K562 (cell line): ENCODE results near the gene PLCL1. TPM values are rescaled to one million over a fixed set of nuclear protein-coding genes. Genes with fewer than 3 reads are reported as not detected.
A peak's percentile ranks its signal among the peaks of the same experiment; 100 is the strongest.

ENCODE experiments used
- ATAC-seq: fragments of 200-7000 bp; cut with Tn5 transposase; 3 replicates; pipeline ENCODE4 v1.9.1; 2020; ENCODE audit warnings: moderate library complexity
- BruUV-seq: library from RNA; stranded (reverse); fragments of 400-500 nt; replicated peaks from 2 replicates; lab custom pipeline; 2021; lab: Mats Ljungman, UMichigan
- CTCF ChIA-PET: fragments of 300-600 bp; formaldehyde crosslinking; extraction: SDS; loops from one replicate; lab custom pipeline; 2021; ENCODE audit warnings: low intra/inter-chr PET ratio; lab: Yijun Ruan, JAX
- POLR2A ChIA-PET: fragments of 300-600, 350-650 bp; sonication (Branson Sonifier 250); formaldehyde crosslinking; extraction: SDS; loops from one replicate; lab custom pipeline; 2021; ENCODE audit warnings: antibody characterized with exemption, inconsistent platforms; lab: Yijun Ruan, JAX
- DNase-seq, 4 experiments: peaks; one replicate each; pipeline versions ENCODE4 v3.0.0 to v3.0.0-alpha.2; 2011 to 2018; ENCODE audit warnings: low spot score in 3 of 4, mixed read lengths in 3 of 4; ENCODE audit errors: extremely low read depth in 1 of 4
- FAIRE-seq: peaks from 2 replicates; lab custom pipeline; 2011; peaks lifted over from hg19 to GRCh38; lab: Jason Lieb, UNC
- H2AFZ ChIP-seq: 2 replicates; pipeline ENCODE4 v1.6.0; 2011; ENCODE audit warnings: low read depth, low read length, control low read depth, inconsistent platforms
- H3K27ac ChIP-seq: fragments of 200-600 bp; 3 replicates; pipeline ENCODE4 v1.8.0; 2011; ENCODE audit warnings: low read depth, mild to moderate bottlenecking, control low read depth, inconsistent platforms, low read length, moderate library complexity, mixed read lengths; ENCODE audit errors: extremely low read depth
- H3K27me3 ChIP-seq, 2 experiments: fragments of 300-600 bp in 1 of 2; 2 replicates in 1 of 2; 3 replicates in 1 of 2; pipeline versions ENCODE4 v1.6.0 to v1.8.0; 2011; ENCODE audit warnings: inconsistent platforms in 2 of 2, low read length in 2 of 2, mild to moderate bottlenecking in 1 of 2, mixed read lengths in 1 of 2, moderate library complexity in 1 of 2; ENCODE audit not compliant: control insufficient read depth in 2 of 2, insufficient read depth in 2 of 2
- H3K36me3 ChIP-seq: fragments of 300-600 bp; 3 replicates; pipeline ENCODE4 v1.8.0; 2011; ENCODE audit warnings: mild to moderate bottlenecking, low read length, inconsistent platforms; ENCODE audit not compliant: control insufficient read depth, insufficient read depth
- H3K4me1 ChIP-seq, 2 experiments: fragments of 200-600 bp in 1 of 2; replicated peaks in 1 of 2; 2 replicates in 1 of 2; 3 replicates in 1 of 2; pipeline versions ENCODE4 v1.5.1 to v1.8.0; 2011; ENCODE audit warnings: inconsistent platforms in 2 of 2, low read length in 2 of 2, mild to moderate bottlenecking in 1 of 2, mixed read lengths in 1 of 2, moderate library complexity in 1 of 2; ENCODE audit not compliant: control insufficient read depth in 2 of 2, insufficient read depth in 2 of 2
- H3K4me2 ChIP-seq: 2 replicates; pipeline ENCODE4 v1.6.1; 2011; ENCODE audit warnings: low read length, control low read depth, inconsistent platforms, mixed read lengths; ENCODE audit not compliant: insufficient read depth
- H3K4me3 ChIP-seq: fragments of 200-600 bp; sonication (generic), shearing (Covaris generic); 2 replicates; pipeline ENCODE4 v1.5.1; 2016; ENCODE audit warnings: control low read depth, inconsistent platforms
- H3K79me2 ChIP-seq: fragments of 200-600 bp; 3 replicates; pipeline ENCODE4 v1.8.0; 2011; ENCODE audit warnings: low read length, inconsistent platforms; ENCODE audit not compliant: control insufficient read depth, insufficient read depth
- H3K9ac ChIP-seq, 2 experiments: 2 replicates each; pipeline versions ENCODE4 v1.6.0 to v1.6.1; 2011; ENCODE audit warnings: low read depth in 2 of 2, low read length in 2 of 2, control low read depth in 1 of 2, inconsistent platforms in 1 of 2, mild to moderate bottlenecking in 1 of 2, mixed read lengths in 1 of 2; ENCODE audit not compliant: insufficient read depth in 1 of 2
- H3K9me1 ChIP-seq: one replicate; pipeline ENCODE4 v1.6.0; 2011; ENCODE audit warnings: inconsistent platforms, mild to moderate bottlenecking, low read length, moderate library complexity; ENCODE audit not compliant: control insufficient read depth, insufficient read depth
- H3K9me3 ChIP-seq: replicated peaks from 2 replicates; pipeline ENCODE4 v1.5.1; 2011; ENCODE audit warnings: low read depth, low read length, inconsistent platforms; ENCODE audit not compliant: control insufficient read depth, insufficient read depth
- H4K20me1 ChIP-seq: replicated peaks from 2 replicates; pipeline ENCODE4 v1.6.1; 2011; ENCODE audit warnings: low read length, inconsistent platforms, mixed read lengths; ENCODE audit not compliant: control insufficient read depth, insufficient read depth
- EGR1 ChIP-seq: fragments of 450-650 bp; conservative IDR thresholded peaks from 2 replicates; pipeline ENCODE4 v1.6.1; 2017; ENCODE audit warnings: mild to moderate bottlenecking
- GABPB2 ChIP-seq: fragments of 250-450 bp; sonication (Bioruptor Pico); conservative IDR thresholded peaks from 2 replicates; pipeline ENCODE4 v1.5.1; 2021; ENCODE audit warnings: mild to moderate bottlenecking
- HLTF ChIP-seq: fragments of 450-650 bp; IDR thresholded peaks from 2 replicates; pipeline ENCODE4 v1.6.1; 2016
- PCBP2 ChIP-seq: fragments of 200-400 bp; formaldehyde crosslinking; IDR thresholded peaks from 2 replicates; pipeline ENCODE4 v1.6.1; 2018; ENCODE audit warnings: low read length, low read depth, mild to moderate bottlenecking, moderate library complexity; ENCODE audit not compliant: poor library complexity, severe bottlenecking
- SRSF1 ChIP-seq: fragments of 200-400 bp; formaldehyde crosslinking; IDR thresholded peaks from 2 replicates; pipeline ENCODE4 v1.6.1; 2017; ENCODE audit warnings: mild to moderate bottlenecking, low read depth, low read length, moderate library complexity
- SRSF3 ChIP-seq: fragments of 200-400 bp; formaldehyde crosslinking; IDR thresholded peaks from 2 replicates; pipeline ENCODE4 v1.6.1; 2016; ENCODE audit warnings: mild to moderate bottlenecking, low read length, moderate library complexity; ENCODE audit not compliant: insufficient read depth
- WGBS: fragments of 100-300 bp; shearing (Covaris generic); methylation state at CpG from one replicate; pipeline ENCODE4 v1.1.6; 2016; ENCODE audit warnings: low coverage, mixed read lengths; ENCODE audit not compliant: insufficient coverage; ENCODE audit errors: missing lambda C conversion rate; 5-methylcytosine and 5-hydroxymethylcytosine counted together
- in situ Hi-C: fragments of 300-500 bp; cut with MboI; formaldehyde crosslinking; loops from 4 replicates; pipeline ENCODE4 v1.15.0; 2018; ENCODE audit warnings: inconsistent platforms, mixed read lengths
- intact Hi-C: fragments of 100-400 bp; cut with micrococcal nuclease; formaldehyde crosslinking; loops from 2 replicates; pipeline ENCODE4 v1.14.2; 2022
- polyA plus RNA-seq, 8 experiments: library from polyadenylated mRNA; depleted of rRNA in 4 of 8; stranded (reverse) in 5 of 8; unstranded in 3 of 8; fragments of >200 nt; fragmentation: Nextera tagmentation in 2 of 8; fragmentation: Illumina TruSeq in 1 of 8; extraction: Ambion mirVana in 2 of 8; extraction: Trizol in 1 of 8; gene quantifications; 2 replicates each; pipeline versions ENCODE4 v1.2.1 to v1.2.3, GENCODE V29; 2011 to 2014; ENCODE audit warnings: inconsistent platforms in 1 of 8, missing spikeins in 1 of 8
- total RNA-seq, 7 experiments: library from RNA; depleted of rRNA in 6 of 7; stranded (reverse); fragments of >200 nt in 6 of 7; fragmentation: Illumina TruSeq in 2 of 7; extraction: Trizol in 2 of 7; gene quantifications; 2 replicates each; pipeline versions ENCODE4 v1.2.1 to v1.2.3, GENCODE V29; 2011 to 2021; ENCODE audit warnings: low replicate concordance in 1 of 7
- TF ChIP-seq, protein P1 (sequence below): sonication (generic); formaldehyde crosslinking; IDR thresholded peaks from 2 replicates; pipeline ENCODE4 v1.8.0; 2023; ENCODE audit warnings: mild to moderate bottlenecking, missing genetic modification reagents
- TF ChIP-seq, protein P2 (sequence below): fragments of 200-800 bp; sonication (Bioruptor generic); IDR thresholded peaks from 2 replicates; pipeline ENCODE4 v1.6.1; 2016; ENCODE audit warnings: missing genetic modification characterization, missing compliant biosample characterization

The PLCL1 gene
- total and polyA plus RNA-seq, 9 of the 15 experiments (the other 6 are each of a cell fraction or from before 2014, with no cell fraction given): 2.0 to 17.7 (median 8.6) TPM

DNA sequence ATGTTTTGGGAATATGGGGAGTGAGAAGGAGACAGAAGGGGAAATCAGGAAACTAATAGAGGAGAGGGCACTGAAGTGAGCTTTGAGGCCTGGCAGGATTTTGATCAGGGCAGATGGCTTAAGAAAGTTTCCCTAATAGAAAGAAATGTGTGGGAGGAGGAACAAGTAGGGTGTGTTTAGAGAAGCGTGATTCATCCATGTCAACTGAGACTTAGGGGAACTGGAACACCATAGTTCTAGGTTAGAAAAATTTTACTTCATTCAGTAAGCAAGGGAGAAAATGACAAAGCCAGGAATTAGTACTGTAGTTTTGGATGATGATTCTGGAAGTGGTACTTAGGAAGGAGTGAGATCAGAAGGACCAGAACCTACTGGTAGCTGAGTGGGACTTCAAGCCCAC lies 296.0 kb downstream of the PLCL1 start:
- TF ChIP-seq GABPB2 (CRISPR knock-in tag) (no peak), PCBP2 (no peak), SRSF3 (no peak), EGR1 (0 out of 2 replicates have a peak, but pooled peaks have one; percentile 29), SRSF1 (no peak), HLTF (no peak)
- TF ChIP-seq, protein P1, sequence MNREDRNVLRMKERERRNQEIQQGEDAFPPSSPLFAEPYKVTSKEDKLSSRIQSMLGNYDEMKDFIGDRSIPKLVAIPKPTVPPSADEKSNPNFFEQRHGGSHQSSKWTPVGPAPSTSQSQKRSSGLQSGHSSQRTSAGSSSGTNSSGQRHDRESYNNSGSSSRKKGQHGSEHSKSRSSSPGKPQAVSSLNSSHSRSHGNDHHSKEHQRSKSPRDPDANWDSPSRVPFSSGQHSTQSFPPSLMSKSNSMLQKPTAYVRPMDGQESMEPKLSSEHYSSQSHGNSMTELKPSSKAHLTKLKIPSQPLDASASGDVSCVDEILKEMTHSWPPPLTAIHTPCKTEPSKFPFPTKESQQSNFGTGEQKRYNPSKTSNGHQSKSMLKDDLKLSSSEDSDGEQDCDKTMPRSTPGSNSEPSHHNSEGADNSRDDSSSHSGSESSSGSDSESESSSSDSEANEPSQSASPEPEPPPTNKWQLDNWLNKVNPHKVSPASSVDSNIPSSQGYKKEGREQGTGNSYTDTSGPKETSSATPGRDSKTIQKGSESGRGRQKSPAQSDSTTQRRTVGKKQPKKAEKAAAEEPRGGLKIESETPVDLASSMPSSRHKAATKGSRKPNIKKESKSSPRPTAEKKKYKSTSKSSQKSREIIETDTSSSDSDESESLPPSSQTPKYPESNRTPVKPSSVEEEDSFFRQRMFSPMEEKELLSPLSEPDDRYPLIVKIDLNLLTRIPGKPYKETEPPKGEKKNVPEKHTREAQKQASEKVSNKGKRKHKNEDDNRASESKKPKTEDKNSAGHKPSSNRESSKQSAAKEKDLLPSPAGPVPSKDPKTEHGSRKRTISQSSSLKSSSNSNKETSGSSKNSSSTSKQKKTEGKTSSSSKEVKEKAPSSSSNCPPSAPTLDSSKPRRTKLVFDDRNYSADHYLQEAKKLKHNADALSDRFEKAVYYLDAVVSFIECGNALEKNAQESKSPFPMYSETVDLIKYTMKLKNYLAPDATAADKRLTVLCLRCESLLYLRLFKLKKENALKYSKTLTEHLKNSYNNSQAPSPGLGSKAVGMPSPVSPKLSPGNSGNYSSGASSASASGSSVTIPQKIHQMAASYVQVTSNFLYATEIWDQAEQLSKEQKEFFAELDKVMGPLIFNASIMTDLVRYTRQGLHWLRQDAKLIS (CRISPR knock-in tag): no peak
- TF ChIP-seq, protein P2, sequence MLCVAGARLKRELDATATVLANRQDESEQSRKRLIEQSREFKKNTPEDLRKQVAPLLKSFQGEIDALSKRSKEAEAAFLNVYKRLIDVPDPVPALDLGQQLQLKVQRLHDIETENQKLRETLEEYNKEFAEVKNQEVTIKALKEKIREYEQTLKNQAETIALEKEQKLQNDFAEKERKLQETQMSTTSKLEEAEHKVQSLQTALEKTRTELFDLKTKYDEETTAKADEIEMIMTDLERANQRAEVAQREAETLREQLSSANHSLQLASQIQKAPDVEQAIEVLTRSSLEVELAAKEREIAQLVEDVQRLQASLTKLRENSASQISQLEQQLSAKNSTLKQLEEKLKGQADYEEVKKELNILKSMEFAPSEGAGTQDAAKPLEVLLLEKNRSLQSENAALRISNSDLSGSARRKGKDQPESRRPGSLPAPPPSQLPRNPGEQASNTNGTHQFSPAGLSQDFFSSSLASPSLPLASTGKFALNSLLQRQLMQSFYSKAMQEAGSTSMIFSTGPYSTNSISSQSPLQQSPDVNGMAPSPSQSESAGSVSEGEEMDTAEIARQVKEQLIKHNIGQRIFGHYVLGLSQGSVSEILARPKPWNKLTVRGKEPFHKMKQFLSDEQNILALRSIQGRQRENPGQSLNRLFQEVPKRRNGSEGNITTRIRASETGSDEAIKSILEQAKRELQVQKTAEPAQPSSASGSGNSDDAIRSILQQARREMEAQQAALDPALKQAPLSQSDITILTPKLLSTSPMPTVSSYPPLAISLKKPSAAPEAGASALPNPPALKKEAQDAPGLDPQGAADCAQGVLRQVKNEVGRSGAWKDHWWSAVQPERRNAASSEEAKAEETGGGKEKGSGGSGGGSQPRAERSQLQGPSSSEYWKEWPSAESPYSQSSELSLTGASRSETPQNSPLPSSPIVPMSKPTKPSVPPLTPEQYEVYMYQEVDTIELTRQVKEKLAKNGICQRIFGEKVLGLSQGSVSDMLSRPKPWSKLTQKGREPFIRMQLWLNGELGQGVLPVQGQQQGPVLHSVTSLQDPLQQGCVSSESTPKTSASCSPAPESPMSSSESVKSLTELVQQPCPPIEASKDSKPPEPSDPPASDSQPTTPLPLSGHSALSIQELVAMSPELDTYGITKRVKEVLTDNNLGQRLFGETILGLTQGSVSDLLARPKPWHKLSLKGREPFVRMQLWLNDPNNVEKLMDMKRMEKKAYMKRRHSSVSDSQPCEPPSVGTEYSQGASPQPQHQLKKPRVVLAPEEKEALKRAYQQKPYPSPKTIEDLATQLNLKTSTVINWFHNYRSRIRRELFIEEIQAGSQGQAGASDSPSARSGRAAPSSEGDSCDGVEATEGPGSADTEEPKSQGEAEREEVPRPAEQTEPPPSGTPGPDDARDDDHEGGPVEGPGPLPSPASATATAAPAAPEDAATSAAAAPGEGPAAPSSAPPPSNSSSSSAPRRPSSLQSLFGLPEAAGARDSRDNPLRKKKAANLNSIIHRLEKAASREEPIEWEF (CRISPR knock-in tag): no peak
- BruUV-seq: no TSS peak
- H3K9me1 ChIP-seq: no peaks in the 10 kb centered on the region
- H3K79me2 ChIP-seq: no peaks in the 10 kb centered on the region; the same call in 2 of the 3 replicates
- FAIRE-seq (no peak), ATAC-seq (no peak), DNase-seq (peak in 1 of 4 experiments; percentile 6)
- H3K4me2 ChIP-seq: no peak overlapping the region
- H3K27me3 ChIP-seq: no peaks in the 10 kb centered on the region
- H3K4me1 ChIP-seq: peaks cover 2 to 13% of the 10 kb centered on the region in 2 experiments; a peak in 3 of 5 replicates
- H3K9me3 ChIP-seq: no peaks in the 10 kb centered on the region
- in situ Hi-C loops: no loop called here
- ChIA-PET POLR2A (no interaction called here), CTCF (no interaction called here)
- 43% methylated on average over 1 of the region's 1 CpG for WGBS
- no peak overlapping the region for H3K9ac ChIP-seq
- H3K4me3 ChIP-seq: no peak overlapping the region
- intact Hi-C loops: no loop called here
- H3K36me3 ChIP-seq: peaks cover 35% of the 10 kb centered on the region; the same call in 2 of the 3 replicates
- H4K20me1 ChIP-seq: no peaks in the 10 kb centered on the region
- H2AFZ ChIP-seq: no peak overlapping the region
- H3K27ac ChIP-seq: no peak overlapping the region
